NB4 (cell line): Measurements from ENCODE around the gene EME1.

Experiments
- CTCF ChIP-seq: IDR thresholded peaks from one replicate; pipeline ENCODE4 v1.5.1; 2012; ENCODE audit warnings: low read depth, low read length
- MAX ChIP-seq: IDR thresholded peaks from 2 replicates; pipeline ENCODE4 v1.6.1; 2011; ENCODE audit warnings: low read depth, low read length
- MYC ChIP-seq: IDR thresholded peaks from 2 replicates; pipeline ENCODE4 v1.6.1; 2011; ENCODE audit warnings: low read depth, low read length
- POLR2A ChIP-seq: IDR thresholded peaks from 2 replicates; pipeline ENCODE4 v1.6.1; 2011; ENCODE audit warnings: mild to moderate bottlenecking; ENCODE audit not compliant: insufficient read length; ENCODE audit errors: extremely low read depth

DNA sequence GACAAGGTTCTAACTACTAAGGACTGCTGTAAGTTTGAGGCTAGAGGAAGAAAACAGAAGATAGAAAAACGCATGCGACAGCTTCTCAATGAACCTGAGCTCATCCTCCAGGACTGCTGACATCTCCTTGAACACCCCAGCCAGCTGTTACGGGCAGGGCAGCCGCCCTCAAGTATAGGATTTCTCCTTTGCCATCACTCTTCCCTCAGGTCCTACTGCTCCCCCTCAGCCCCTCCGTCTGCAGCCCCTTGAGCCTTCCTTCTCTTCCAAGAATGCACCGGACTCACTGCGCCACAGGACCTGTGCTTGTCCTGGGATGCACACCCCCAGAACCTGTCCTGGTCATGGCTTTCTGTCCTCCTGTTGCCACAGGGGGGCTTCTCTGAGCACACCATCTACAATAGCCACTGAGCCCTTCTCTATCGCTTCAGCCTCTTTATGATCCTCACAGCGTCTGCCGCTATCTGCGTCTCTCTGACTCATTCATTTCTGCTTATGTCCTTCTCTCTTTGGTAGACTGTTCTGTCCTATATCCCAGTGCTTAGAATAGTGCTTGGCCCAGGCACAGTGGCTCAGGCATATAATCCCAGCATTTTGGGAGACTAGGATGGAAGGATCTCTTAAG is 42.8 kb upstream of the EME1 start:
- TF ChIP-seq CTCF (no peak), POLR2A (no peak), MAX (no peak), MYC (no peak)
